ENCODE measurements around the gene PKNOX2. TPM values are rescaled to one million over a fixed set of nuclear protein-coding genes. Genes with fewer than 3 reads are reported as not detected.

PKNOX2 gene
- total RNA-seq, 4 donors from 2014 or later = 0.51 to 4.3 (median 2.3) TPM

GRCh38 chr11:125167292-125167953 is 2.9 kb downstream of the PKNOX2 start:
- TF ChIP-seq CTCF (IDR thresholded peaks at IDR 0.05; ENCODE audit: low read depth) = no peak

- no peak for TF ChIP-seq CTCF (IDR thresholded peaks at IDR 0.05; ENCODE audit: low read depth)
Observed at GRCh38 chr11:125167954-125168835, 3.6 kb downstream of the PKNOX2 start.

GRCh38 chr11:125168918-125169456 is 4.4 kb downstream of the PKNOX2 start:
- TF ChIP-seq CTCF (IDR thresholded peaks at IDR 0.05; ENCODE audit: low read depth) = no peak

GRCh38 chr11:125170001-125170509 is 5.5 kb downstream of the PKNOX2 start:
- TF ChIP-seq CTCF (IDR thresholded peaks at IDR 0.05; ENCODE audit: low read depth) = no peak

- no peak for TF ChIP-seq CTCF (IDR thresholded peaks at IDR 0.05; ENCODE audit: low read depth)
Observed at GRCh38 chr11:125170510-125171031, 6.0 kb downstream of the PKNOX2 start.

- no peak for TF ChIP-seq CTCF (IDR thresholded peaks at IDR 0.05; ENCODE audit: low read depth)
Observed at GRCh38 chr11:125171974-125172373, 7.4 kb downstream of the PKNOX2 start.

GRCh38 chr11:125173027-125173426 is 8.5 kb downstream of the PKNOX2 start:
- no peak for TF ChIP-seq CTCF (IDR thresholded peaks at IDR 0.05; ENCODE audit: low read depth)
